CD4-positive, alpha-beta T cell (primary cell): ENCODE results near the gene GPR17. TPM values are rescaled to one million over a fixed set of nuclear protein-coding genes. Genes with fewer than 3 reads are reported as not detected.

Experiments
- ATAC-seq: fragments of 200-7000 bp; cut with Tn5 transposase; one replicate; pipeline ENCODE4 v1.10.0; 2022; ENCODE audit warnings: mild to moderate bottlenecking; ENCODE audit not compliant: poor library complexity
- CTCF ChIA-PET: fragments of 350-600 bp; sonication (Branson Sonifier 250); formaldehyde crosslinking; loops from one replicate; lab custom pipeline; 2021; ENCODE audit warnings: antibody characterized with exemption, inconsistent platforms; lab: Charles Lee
- POLR2A ChIA-PET: fragments of 350-600 bp; sonication (Branson Sonifier 250); formaldehyde crosslinking; loops from one replicate; lab custom pipeline; 2021; ENCODE audit warnings: antibody characterized with exemption, inconsistent platforms; lab: Charles Lee
- DNase-seq, 14 experiments: peaks; one replicate each; pipeline ENCODE4 v3.0.0-alpha.2; 2013 to 2020; ENCODE audit warnings: mixed read lengths in 2 of 14
- H3K27ac ChIP-seq, 2 donors: one replicate each; pipeline versions ENCODE4 v1.5.1 to v1.7.0; 2013; ENCODE audit warnings: low read length in 2 of 2, low read depth in 1 of 2, mild to moderate bottlenecking in 1 of 2
- H3K27me3 ChIP-seq, 2 experiments: 1 replicate in 1 of 2; 2 replicates in 1 of 2; pipeline versions ENCODE4 v1.6.1 to v1.7.0; 2013; ENCODE audit warnings: low read length in 2 of 2, control low read depth in 1 of 2, mild to moderate bottlenecking in 1 of 2, moderate library complexity in 1 of 2; ENCODE audit not compliant: insufficient read depth in 2 of 2, control insufficient read depth in 1 of 2
- H3K36me3 ChIP-seq: one replicate; pipeline ENCODE4 v1.6.1; 2013; ENCODE audit warnings: low read length, control low read depth; ENCODE audit not compliant: insufficient read depth
- H3K4me1 ChIP-seq: one replicate; pipeline ENCODE4 v1.6.1; 2013; ENCODE audit warnings: low read length, control low read depth; ENCODE audit not compliant: insufficient read depth
- H3K4me3 ChIP-seq: one replicate; pipeline ENCODE4 v1.5.1; 2013; ENCODE audit warnings: mild to moderate bottlenecking, low read length, moderate library complexity
- H3K9me3 ChIP-seq, 2 experiments: 1 replicate in 1 of 2; 2 replicates in 1 of 2; pipeline versions ENCODE4 v1.6.1 to v1.7.0; 2013; ENCODE audit warnings: low read length in 2 of 2, mild to moderate bottlenecking in 2 of 2, control low read depth in 1 of 2, moderate library complexity in 1 of 2; ENCODE audit not compliant: control insufficient read depth in 1 of 2, insufficient read depth in 1 of 2
- H3K27ac Mint-ChIP-seq: one replicate; pipeline ENCODE4 v1.8.0; 2020; ENCODE audit warnings: mixed read lengths
- H3K27me3 Mint-ChIP-seq: one replicate; pipeline ENCODE4 v1.8.0; 2021; ENCODE audit warnings: mixed read lengths
- H3K36me3 Mint-ChIP-seq: one replicate; pipeline ENCODE4 v1.8.0; 2021; ENCODE audit warnings: low read depth, mixed read lengths
- H3K4me1 Mint-ChIP-seq: one replicate; pipeline ENCODE4 v1.8.0; 2021; ENCODE audit warnings: low read depth, mixed read lengths
- H3K4me3 Mint-ChIP-seq: one replicate; pipeline ENCODE4 v1.8.0; 2020; ENCODE audit warnings: mild to moderate bottlenecking, mixed read lengths
- H3K9me3 Mint-ChIP-seq: one replicate; pipeline ENCODE4 v1.8.0; 2020; ENCODE audit warnings: mixed read lengths
- intact Hi-C, 2 experiments: fragments of 100-400 bp; cut with DNase I in 1 of 2; cut with micrococcal nuclease in 1 of 2; formaldehyde crosslinking; loops; one replicate each; pipeline versions ENCODE4 v1.15.1 to v1.9.0; 2023 to 2025; cut with DNase I, micrococcal nuclease
- total RNA-seq, 174 experiments: library from RNA in 2 of 174; stranded (reverse) in 2 of 174; gene quantifications; one replicate each; pipeline ENCODE4 v1.2.3 and lab custom pipeline; 2021 to 2026
- TF ChIP-seq, protein P1 (sequence below): fragments of 200-600 bp; IDR thresholded peaks from one replicate; pipeline ENCODE4 v1.8.0; 2022; ENCODE audit warnings: antibody characterized with exemption, mild to moderate bottlenecking

GPR17 gene
- total RNA-seq, 2 experiments from 2014 or later, result not detected

- Mint-ChIP-seq H3K9me3 (no peaks in the 10 kb centered on the region), H3K36me3 (no peaks in the 10 kb centered on the region), H3K27me3 (no peaks in the 10 kb centered on the region), H3K27ac (peak overlapping the region; percentile 81), H3K4me1 (peaks cover 35% of the 10 kb centered on the region), H3K4me3 (peak overlapping the region; percentile 56)
- peaks cover 20% of the 10 kb centered on the region for H3K4me1 ChIP-seq
- H3K27me3 ChIP-seq, result no peaks in the 10 kb centered on the region
- no peak overlapping the region for H3K27ac ChIP-seq
- ChIA-PET POLR2A (interaction anchor here (2.9 to 3.1 kb wide), 2 partner anchors 52 to 58 kb away, joined by 10 to 20 read pairs; partner anchors contain the start of gene SFT2D3), CTCF (interaction anchor here (0.6 to 5.0 kb wide), 11 partner anchors 10 to 155 kb away, joined by 3 to 78 read pairs (median 3); partner anchors contain the start of genes IWS1 and LIMS2)
- no peak overlapping the region for H3K4me3 ChIP-seq
- no peaks in the 10 kb centered on the region for H3K36me3 ChIP-seq
- TF ChIP-seq, protein P1, sequence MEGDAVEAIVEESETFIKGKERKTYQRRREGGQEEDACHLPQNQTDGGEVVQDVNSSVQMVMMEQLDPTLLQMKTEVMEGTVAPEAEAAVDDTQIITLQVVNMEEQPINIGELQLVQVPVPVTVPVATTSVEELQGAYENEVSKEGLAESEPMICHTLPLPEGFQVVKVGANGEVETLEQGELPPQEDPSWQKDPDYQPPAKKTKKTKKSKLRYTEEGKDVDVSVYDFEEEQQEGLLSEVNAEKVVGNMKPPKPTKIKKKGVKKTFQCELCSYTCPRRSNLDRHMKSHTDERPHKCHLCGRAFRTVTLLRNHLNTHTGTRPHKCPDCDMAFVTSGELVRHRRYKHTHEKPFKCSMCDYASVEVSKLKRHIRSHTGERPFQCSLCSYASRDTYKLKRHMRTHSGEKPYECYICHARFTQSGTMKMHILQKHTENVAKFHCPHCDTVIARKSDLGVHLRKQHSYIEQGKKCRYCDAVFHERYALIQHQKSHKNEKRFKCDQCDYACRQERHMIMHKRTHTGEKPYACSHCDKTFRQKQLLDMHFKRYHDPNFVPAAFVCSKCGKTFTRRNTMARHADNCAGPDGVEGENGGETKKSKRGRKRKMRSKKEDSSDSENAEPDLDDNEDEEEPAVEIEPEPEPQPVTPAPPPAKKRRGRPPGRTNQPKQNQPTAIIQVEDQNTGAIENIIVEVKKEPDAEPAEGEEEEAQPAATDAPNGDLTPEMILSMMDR, result peak; percentile 88
- intact Hi-C loops, result loop anchor here (1.0 to 10.0 kb wide), 6 partner anchors 58 to 565 kb away; partner anchors contain the start of genes IWS1 (in 2 of the 2) and WDR33 (in 1 of the 2)
- DNase-seq (peak; percentile 74 to 97 (median 85)), ATAC-seq (peak; percentile 81)
- H3K9me3 ChIP-seq, result no peaks in the 10 kb centered on the region
These were observed 3.7 kb downstream of the GPR17 start for GRCh38 chr2:127649684-127650040.

- TF ChIP-seq, protein P1, result peak; percentile 54
- Histone ChIP-seq H3K27ac (no peak overlapping the region), H3K36me3 (no peaks in the 10 kb centered on the region), H3K4me1 (peaks cover 20% of the 10 kb centered on the region), H3K9me3 (no peaks in the 10 kb centered on the region), H3K4me3 (no peak overlapping the region), H3K27me3 (no peaks in the 10 kb centered on the region)
- ATAC-seq (no peak), DNase-seq (no peak)
- peaks cover 30% of the 10 kb centered on the region for H3K4me1 Mint-ChIP-seq
- H3K27ac Mint-ChIP-seq, result peak overlapping the region; percentile 81
- peak overlapping the region; percentile 56 for H3K4me3 Mint-ChIP-seq
- ChIA-PET POLR2A (interaction anchor here (2.9 to 3.1 kb wide), 2 partner anchors 52 to 59 kb away, joined by 10 to 20 read pairs; partner anchors contain the start of gene SFT2D3), CTCF (interaction anchor here (0.6 to 5.0 kb wide), 11 partner anchors 11 to 154 kb away, joined by 3 to 78 read pairs (median 3); partner anchors contain the start of genes IWS1 and LIMS2)
- H3K9me3 Mint-ChIP-seq, result no peaks in the 10 kb centered on the region
- H3K36me3 Mint-ChIP-seq, result no peaks in the 10 kb centered on the region
- H3K27me3 Mint-ChIP-seq, result no peaks in the 10 kb centered on the region
- intact Hi-C loops, result no loop called here
These were observed 4.3 kb downstream of the GPR17 start for GRCh38 chr2:127650041-127650784.

GRCh38 chr2:127650785-127651380 is 4.9 kb downstream of the GPR17 start:
- ATAC-seq (no peak), DNase-seq (no peak)
- no peak overlapping the region for H3K27ac ChIP-seq
- Mint-ChIP-seq H3K9me3 (no peaks in the 10 kb centered on the region), H3K27me3 (no peaks in the 10 kb centered on the region), H3K4me1 (peaks cover 30% of the 10 kb centered on the region), H3K27ac (no peak overlapping the region), H3K36me3 (no peaks in the 10 kb centered on the region), H3K4me3 (no peak overlapping the region)
- TF ChIP-seq, protein P1, result no peak
- H3K9me3 ChIP-seq, result no peaks in the 10 kb centered on the region
- H3K4me3 ChIP-seq, result no peak overlapping the region
- intact Hi-C loops, result no loop called here
- H3K4me1 ChIP-seq, result peaks cover 20% of the 10 kb centered on the region
- H3K27me3 ChIP-seq, result no peaks in the 10 kb centered on the region
- CTCF ChIA-PET, result interaction anchor here (5.0 kb wide), 1 partner anchor 60 kb away, joined by 78 read pairs; no protein-coding TSS in a partner anchor
- H3K36me3 ChIP-seq, result no peaks in the 10 kb centered on the region
- POLR2A ChIA-PET, result interaction anchor here (2.9 to 3.1 kb wide), 2 partner anchors 51 to 59 kb away, joined by 10 to 20 read pairs; partner anchors contain the start of gene SFT2D3
